ENCODE results near the gene ANXA2. TPM values are rescaled to one million over a fixed set of nuclear protein-coding genes. Genes with fewer than 3 reads are reported as not detected.

ANXA2 gene
- total RNA-seq, 1 donor from 2014 or later: 742 TPM

Small RNA genes lying within 50 kb of the gene (small RNA-seq; reads per million reads assigned to genes)
- gene AC087385.3 (ENCODE audit: low replicate concordance): not detected

Other genes with a start within 250 kb of the ANXA2 start
- 61.7 TPM for gene ICE2, start 81.2 kb upstream of the ANXA2 start, total RNA-seq

Measured in tongue (tissue), 2 donors.